NCI-H146 treated with DMSO at 0.1 percent for 48 hours (cell line): Measurements from ENCODE around the gene RHBDD2.
A peak's percentile ranks its signal among the peaks of the same experiment; 100 is the strongest.
"Not testable (repeated sequence)": the region's sequence is repeated elsewhere in the genome, so short reads cannot be mapped to it uniquely, and the experiment has no call there.

Experiments
- DNase-seq: peaks from one replicate; lab custom pipeline; 2025; ENCODE audit not compliant: unreplicated experiment; lab: John Stamatoyannopoulos, UW

Gene RHBDD2

GRCh38 chr7:75888464-75889222 lies 9.8 kb downstream of the RHBDD2 start:
- no peak for DNase-seq

DNA sequence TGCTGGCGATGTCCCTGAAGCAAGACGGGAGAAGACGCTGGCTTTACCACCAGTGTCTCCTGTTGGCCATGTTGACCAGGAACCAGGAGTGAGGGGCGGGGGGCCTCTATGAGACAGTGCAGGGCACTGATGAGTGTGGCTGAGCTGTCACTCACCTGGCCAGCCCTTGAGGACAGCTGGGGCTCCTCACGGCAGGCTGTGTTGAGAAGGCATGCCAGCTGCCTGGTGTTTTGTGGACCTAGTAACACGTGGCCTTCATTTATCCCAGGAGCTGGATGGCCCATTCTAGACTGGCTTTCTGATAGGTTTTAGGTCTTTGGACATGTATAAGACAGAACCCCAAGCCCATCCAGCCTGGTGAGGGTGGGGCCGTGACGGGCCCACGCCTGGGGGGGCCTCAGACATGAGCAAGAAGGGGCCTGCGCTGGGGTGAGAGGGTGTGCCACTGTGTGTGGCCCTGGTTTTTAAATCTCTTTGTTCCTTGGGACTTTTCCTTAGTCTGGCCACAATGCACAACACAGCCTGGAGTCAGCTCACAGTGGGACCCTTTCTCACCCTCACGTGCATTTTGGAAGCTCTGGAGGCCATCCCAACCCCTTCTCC lies 10.5 kb downstream of the RHBDD2 start:
- DNase-seq, result no peak

GRCh38 chr7:75889826-75890225 lies 11.0 kb downstream of the RHBDD2 start:
- DNase-seq, result no peak

GRCh38 chr7:75891237-75891636 lies 12.4 kb downstream of the RHBDD2 start:
- DNase-seq, result not testable (repeated sequence)

GRCh38 chr7:75891815-75892411 lies 13.1 kb downstream of the RHBDD2 start:
- DNase-seq, result no peak

DNA sequence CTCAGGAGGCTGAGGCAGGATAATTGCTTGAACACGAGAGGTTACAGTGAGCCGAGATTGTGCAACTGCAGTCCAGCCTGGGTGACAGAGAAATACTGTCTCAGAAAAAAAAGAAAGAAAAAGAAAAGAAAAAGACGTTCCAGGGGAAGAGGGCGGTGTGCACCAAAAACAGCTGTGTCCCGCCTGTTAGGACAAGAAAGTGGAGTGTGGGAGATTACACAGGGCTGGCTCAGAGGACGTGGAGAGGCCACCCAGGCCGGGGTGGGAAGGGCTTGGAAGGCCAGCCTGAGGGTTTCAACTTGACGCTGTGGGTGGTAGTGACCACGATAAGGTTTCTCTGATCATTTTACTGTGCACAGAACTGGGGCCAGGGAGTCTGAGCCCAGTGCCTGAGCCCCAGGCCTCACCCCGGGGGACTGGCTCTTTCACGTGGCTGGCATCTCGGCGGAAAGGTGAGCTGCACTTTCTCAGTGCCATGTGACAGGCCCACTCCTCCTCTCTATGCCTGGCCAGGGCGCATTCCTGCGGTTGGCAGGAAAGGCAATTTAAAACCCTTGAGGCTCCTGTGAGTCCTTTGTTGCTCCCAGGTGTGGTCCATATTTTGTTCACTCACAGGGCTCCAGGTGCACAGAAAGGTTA lies 13.9 kb downstream of the RHBDD2 start:
- no peak for DNase-seq

- DNase-seq, result no peak
Measured at GRCh38 chr7:75896803-75897327, 18.0 kb downstream of the RHBDD2 start.

- DNase-seq, result no peak
Measured at GRCh38 chr7:75900617-75901315, 21.9 kb downstream of the RHBDD2 start.

GRCh38 chr7:75905785-75906604 lies 27.2 kb downstream of the RHBDD2 start:
- DNase-seq, result peak; percentile 63

- no peak for DNase-seq
Measured at GRCh38 chr7:75906991-75907667, 28.3 kb downstream of the RHBDD2 start.

- DNase-seq, result not testable (repeated sequence)
Measured at GRCh38 chr7:75907668-75908039, 28.8 kb downstream of the RHBDD2 start.

DNA sequence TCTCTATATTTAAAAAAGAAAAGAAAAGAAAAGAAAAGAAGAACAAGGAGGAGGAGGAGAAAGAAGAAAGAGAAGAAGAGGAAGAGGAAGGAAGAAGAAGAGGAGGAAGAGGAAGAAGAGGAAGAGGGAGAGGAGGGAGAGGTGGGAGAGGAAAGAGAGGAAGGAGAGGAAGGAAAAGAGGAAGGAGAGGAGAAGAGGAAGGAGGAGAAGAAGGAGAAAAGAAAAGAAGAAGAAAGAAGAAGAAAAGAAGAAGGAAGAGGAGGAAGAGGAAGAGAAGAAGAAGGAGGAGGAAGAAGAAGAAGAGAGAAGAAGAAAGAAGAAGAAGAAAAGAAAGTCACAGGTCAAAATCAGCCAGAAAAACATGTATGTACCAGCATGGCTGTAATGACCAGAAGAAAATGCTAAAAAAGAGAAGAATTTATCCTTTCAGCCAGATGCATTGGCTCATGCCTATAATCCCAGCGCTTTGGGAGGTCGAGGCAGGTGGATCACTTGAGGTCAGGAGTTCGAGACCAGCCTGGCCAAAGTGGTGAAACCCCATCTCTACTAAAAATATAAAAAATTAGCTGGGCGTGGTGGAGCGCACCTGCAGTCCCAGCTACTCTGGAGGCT lies 30.8 kb downstream of the RHBDD2 start:
- no peak for DNase-seq

DNA sequence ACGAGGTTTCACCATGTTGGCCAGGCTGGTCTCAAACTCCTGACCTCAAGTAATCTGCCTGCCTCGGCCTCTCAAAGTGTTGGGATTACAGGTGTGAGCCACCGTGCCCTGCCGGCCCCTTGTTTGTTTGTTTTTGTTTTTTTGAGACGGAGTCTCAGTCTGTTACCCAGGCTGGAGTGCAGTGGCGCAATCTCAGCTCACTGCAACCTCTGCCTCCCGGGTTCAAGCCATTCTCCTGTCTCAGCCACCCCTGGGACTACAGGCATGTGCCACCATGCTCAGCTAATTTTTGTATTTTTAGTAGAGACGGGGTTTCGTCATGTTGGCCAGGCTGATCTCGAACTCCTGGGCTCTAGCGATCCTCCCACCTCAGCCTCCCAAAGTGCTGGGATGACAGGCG lies 32.4 kb downstream of the RHBDD2 start:
- not testable (repeated sequence) for DNase-seq

GRCh38 chr7:75913437-75913836 lies 34.6 kb downstream of the RHBDD2 start:
- no peak for DNase-seq

DNA sequence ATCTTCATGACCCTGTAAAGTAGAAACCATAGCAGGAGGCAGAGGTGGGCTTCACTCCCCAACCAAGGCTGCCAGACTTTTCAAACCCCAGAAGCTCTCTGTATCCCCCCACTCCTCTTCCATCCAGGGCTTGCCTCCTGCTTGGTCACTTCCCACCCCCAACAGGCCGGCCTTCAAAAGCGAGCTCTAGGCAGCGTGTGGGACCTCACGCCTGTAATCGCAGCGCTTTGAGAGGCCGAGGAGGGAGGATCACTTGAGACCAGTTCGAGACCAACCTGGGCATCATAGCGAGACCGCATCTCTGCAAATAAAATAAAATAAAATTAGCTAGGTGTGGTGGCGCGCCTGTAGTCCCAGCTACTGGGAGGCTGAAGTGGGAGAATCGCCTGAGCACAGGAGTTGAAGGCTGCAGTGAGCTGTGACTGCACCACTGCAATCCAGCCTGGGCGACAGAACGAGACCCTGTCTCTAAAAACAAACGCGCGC lies 35.4 kb downstream of the RHBDD2 start:
- no peak for DNase-seq

- DNase-seq, result peak; percentile 71
Measured at GRCh38 chr7:75914655-75915415, 36.0 kb downstream of the RHBDD2 start, which contains the start of gene POR. TSS of gene POR (plus strand) at chr7:75915155. CDS start at chr7:75954002, 38,847 bp downstream.

- DNase-seq, result no peak
Measured at GRCh38 chr7:75915416-75916156, 36.8 kb downstream of the RHBDD2 start.
